ENCODE results near the gene ZNF532.

The ZNF532 gene

GRCh38 chr18:58979615-58980014 lies 114.9 kb downstream of the ZNF532 start:
- no peak for DNase-seq (ENCODE audit: low read depth)

- DNase-seq (ENCODE audit: low read depth), result no peak
Observed at GRCh38 chr18:58980991-58981390, 116.3 kb downstream of the ZNF532 start.

- DNase-seq (ENCODE audit: low read depth), result no peak
Observed at GRCh38 chr18:58983260-58984155, 118.8 kb downstream of the ZNF532 start.

- no peak for DNase-seq (ENCODE audit: low read depth)
Observed at GRCh38 chr18:58988600-58988999, 123.9 kb downstream of the ZNF532 start.

- DNase-seq (ENCODE audit: low read depth), result no peak
Observed at GRCh38 chr18:58989184-58989759, 124.6 kb downstream of the ZNF532 start.

- DNase-seq (ENCODE audit: low read depth), result no peak
Observed at GRCh38 chr18:58990720-58991119, 126.0 kb downstream of the ZNF532 start.

GRCh38 chr18:58991167-58991798 lies 126.6 kb downstream of the ZNF532 start:
- DNase-seq (ENCODE audit: low read depth), result no peak

GRCh38 chr18:58992301-58993231 lies 127.9 kb downstream of the ZNF532 start:
- DNase-seq (ENCODE audit: low read depth), result no peak

GRCh38 chr18:58993260-58993659 lies 128.6 kb downstream of the ZNF532 start:
- peak; percentile 85 for DNase-seq (ENCODE audit: low read depth)

GRCh38 chr18:58995663-58996062 lies 131.0 kb downstream of the ZNF532 start:
- no peak for DNase-seq (ENCODE audit: low read depth)

GRCh38 chr18:58996131-58996641 lies 131.5 kb downstream of the ZNF532 start:
- peak; percentile 80 for DNase-seq (ENCODE audit: low read depth)

- DNase-seq (ENCODE audit: low read depth), result no peak
Observed at GRCh38 chr18:58996696-58997095, 132.0 kb downstream of the ZNF532 start.

- DNase-seq (ENCODE audit: low read depth), result peak; percentile 89
Observed at GRCh38 chr18:58997811-58998337, 133.2 kb downstream of the ZNF532 start.

GRCh38 chr18:58998401-58999203 lies 133.9 kb downstream of the ZNF532 start:
- DNase-seq (ENCODE audit: low read depth), result peak; percentile 56

- DNase-seq (ENCODE audit: low read depth), result no peak
Observed at GRCh38 chr18:59001166-59001565, 136.5 kb downstream of the ZNF532 start.

GRCh38 chr18:59001721-59002120 lies 137.0 kb downstream of the ZNF532 start:
- no peak for DNase-seq (ENCODE audit: low read depth)

GRCh38 chr18:59002974-59003594 lies 138.4 kb downstream of the ZNF532 start:
- DNase-seq (ENCODE audit: low read depth), result no peak

- peak; percentile 69 for DNase-seq (ENCODE audit: low read depth)
Observed at GRCh38 chr18:59005262-59005661, 140.6 kb downstream of the ZNF532 start.

- DNase-seq (ENCODE audit: low read depth), result no peak
Observed at GRCh38 chr18:59006461-59007067, 141.9 kb downstream of the ZNF532 start.

All from GM04504 (cell line).